ENCODE measurements around the gene NGRN.
A peak's percentile ranks its signal among the peaks of the same experiment; 100 is the strongest.

NGRN gene

GRCh38 chr15:90265271-90266060, at the start of gene NGRN:
Gene NGRN (plus strand): TSS chr15:90265672. CDS start chr15:90265713, 41 bp downstream.
- peak; percentile 94 for DNase-seq

GRCh38 chr15:90217671-90218394, 47.6 kb upstream of the NGRN start:
- no peak for DNase-seq

- DNase-seq, result peak; percentile 71
Observed at GRCh38 chr15:90219421-90220141, 45.9 kb upstream of the NGRN start.

- peak; percentile 51 for DNase-seq
Observed at GRCh38 chr15:90221246-90221900, 44.1 kb upstream of the NGRN start.

GRCh38 chr15:90222547-90222946, 42.9 kb upstream of the NGRN start:
- DNase-seq, result no peak

DNA sequence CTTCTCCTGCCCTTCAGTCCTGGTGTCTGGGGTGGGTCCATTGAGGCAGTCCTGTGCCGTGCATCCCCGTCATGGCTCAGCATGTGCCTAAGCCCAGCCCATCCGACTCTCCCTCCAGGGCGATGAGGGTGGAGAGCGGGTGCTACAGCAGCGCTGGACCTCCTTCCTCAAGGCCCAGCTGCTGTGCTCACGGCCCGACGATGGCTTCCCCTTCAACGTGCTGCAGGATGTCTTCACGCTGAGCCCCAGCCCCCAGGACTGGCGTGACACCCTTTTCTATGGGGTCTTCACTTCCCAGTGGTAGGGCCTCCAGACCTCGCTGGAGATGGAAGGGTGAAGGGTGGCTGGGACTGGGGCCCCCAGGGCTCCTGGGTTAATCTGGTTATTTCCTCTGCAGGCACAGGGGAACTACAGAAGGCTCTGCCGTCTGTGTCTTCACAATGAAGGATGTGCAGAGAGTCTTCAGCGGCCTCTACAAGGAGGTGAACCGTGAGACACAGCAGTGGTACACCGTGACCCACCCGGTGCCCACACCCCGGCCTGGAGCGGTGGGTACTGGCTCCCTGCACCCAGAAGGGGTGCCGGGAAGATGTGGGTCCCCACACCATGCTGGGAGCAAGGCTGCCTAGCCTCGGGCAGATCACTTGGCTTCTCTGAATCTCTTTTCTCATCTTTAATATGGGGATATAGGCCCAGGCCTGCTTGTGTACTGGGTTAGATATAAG, 41.9 kb upstream of the NGRN start:
- no peak for DNase-seq

GRCh38 chr15:90225047-90225446, 40.4 kb upstream of the NGRN start:
- DNase-seq, result no peak

DNA sequence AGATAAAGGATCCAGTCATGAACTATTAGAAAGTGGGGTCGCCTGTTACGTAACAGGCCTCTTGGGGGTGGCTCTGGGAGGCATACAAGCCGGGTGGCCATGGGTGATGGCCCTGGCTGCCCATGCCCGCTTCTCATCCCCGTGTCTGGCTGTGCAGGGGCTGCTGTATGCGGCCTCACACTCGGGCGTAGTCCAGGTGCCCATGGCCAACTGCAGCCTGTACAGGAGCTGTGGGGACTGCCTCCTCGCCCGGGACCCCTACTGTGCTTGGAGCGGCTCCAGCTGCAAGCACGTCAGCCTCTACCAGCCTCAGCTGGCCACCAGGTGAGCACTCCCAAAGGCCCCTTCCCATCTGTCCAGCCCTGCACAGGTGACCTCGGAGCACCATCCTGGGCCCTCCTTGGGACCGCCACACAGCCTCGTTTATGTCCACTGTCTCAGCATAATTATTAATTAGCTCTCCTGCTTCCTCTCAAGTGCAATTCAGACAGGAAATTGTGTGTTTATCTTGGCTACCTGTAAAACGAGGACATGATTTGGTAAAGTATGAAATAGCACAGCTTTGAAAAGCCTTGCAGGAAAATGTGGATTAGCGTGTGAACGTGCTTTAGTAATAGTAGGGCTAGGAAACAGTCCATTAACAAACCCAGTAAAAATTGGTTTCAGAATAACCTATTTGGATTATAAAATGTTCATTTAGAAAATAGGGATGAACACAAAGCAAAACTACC, 39.8 kb upstream of the NGRN start:
- DNase-seq, result no peak

DNA sequence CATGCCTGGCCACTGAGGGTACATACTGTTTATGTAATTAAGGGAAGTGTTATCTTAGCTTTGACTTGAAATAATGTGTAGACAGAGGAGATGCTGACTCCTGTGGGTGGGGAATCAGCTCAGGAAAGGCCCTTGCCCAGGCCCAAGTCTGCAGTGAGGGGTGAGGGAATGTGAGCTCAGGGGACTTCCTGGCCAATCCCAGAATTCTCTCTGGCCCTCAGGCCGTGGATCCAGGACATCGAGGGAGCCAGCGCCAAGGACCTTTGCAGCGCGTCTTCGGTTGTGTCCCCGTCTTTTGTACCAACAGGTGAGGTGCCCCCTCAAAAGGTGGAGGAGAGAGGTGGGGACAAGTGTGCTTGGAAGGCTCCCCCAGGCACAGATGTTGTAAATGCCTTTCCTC, 38.1 kb upstream of the NGRN start:
- no peak for DNase-seq

DNA sequence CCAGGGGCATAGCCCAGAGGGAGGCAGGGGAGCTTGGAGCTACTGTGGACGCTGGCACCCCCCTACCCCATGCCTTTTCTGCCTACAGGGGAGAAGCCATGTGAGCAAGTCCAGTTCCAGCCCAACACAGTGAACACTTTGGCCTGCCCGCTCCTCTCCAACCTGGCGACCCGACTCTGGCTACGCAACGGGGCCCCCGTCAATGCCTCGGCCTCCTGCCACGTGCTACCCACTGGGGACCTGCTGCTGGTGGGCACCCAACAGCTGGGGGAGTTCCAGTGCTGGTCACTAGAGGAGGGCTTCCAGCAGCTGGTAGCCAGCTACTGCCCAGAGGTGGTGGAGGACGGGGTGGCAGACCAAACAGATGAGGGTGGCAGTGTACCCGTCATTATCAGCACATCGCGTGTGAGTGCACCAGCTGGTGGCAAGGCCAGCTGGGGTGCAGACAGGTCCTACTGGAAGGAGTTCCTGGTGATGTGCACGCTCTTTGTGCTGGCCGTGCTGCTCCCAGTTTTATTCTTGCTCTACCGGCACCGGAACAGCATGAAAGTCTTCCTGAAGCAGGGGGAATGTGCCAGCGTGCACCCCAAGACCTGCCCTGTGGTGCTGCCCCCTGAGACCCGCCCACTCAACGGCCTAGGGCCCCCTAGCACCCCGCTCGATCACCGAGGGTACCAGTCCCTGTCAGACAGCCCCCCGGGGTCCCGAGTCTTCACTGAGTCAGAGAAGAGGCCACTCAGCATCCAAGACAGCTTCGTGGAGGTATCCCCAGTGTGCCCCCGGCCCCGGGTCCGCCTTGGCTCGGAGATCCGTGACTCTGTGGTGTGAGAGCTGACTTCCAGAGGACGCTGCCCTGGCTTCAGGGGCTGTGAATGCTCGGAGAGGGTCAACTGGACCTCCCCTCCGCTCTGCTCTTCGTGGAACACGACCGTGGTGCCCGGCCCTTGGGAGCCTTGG, 37.4 kb upstream of the NGRN start:
- DNase-seq, result no peak

- no peak for DNase-seq
Observed at GRCh38 chr15:90228960-90229359, 36.5 kb upstream of the NGRN start.

DNA sequence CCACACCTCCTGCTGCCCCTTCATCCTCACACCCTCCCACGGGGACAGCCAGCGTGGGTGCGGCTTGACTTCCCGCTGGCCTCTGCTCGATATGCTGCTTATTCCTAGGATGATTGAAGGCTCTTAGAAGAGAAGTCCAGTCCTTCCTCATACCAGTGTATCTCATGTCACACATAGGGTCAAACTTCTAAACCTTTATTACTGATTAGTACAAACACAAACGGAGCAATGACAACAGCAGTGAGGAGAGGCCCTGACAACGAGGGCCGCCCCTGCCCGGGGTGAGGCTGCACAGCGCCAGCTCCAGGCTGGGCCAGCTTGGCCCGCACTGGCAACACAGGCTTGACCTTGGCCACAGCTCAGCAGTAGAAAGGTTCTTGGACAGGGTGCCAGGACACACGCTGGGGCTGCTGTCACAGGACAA, 35.4 kb upstream of the NGRN start:
- DNase-seq, result no peak

GRCh38 chr15:90230610-90231009, 34.9 kb upstream of the NGRN start:
- DNase-seq, result no peak

- DNase-seq, result peak; percentile 75
Observed at GRCh38 chr15:90231028-90232017, 34.1 kb upstream of the NGRN start.

GRCh38 chr15:90232196-90232595, 33.3 kb upstream of the NGRN start:
- peak; percentile 30 for DNase-seq

- no peak for DNase-seq
Observed at GRCh38 chr15:90232941-90233386, 32.5 kb upstream of the NGRN start.

- DNase-seq, result peak; percentile 98
Observed at GRCh38 chr15:90233387-90234095, 31.9 kb upstream of the NGRN start, which contains the start of gene CIB1. Gene CIB1 (minus strand): TSS chr15:90233941. CDS start chr15:90233885, 56 bp downstream.
